Measurements from ENCODE around the gene GNAS.

The GNAS gene

GRCh38 chr20:58829531-58829941 is 23.0 kb upstream of the GNAS start:
- no peak for DNase-seq (ENCODE audit: extremely low read depth, low read depth)
- no peak for TF ChIP-seq CTCF (IDR thresholded peaks at IDR 0.05; ENCODE audit: low read depth, low read length)

GRCh38 chr20:58832457-58832856 is 20.1 kb upstream of the GNAS start:
- no peak for DNase-seq (ENCODE audit: extremely low read depth, low read depth)
- TF ChIP-seq CTCF (IDR thresholded peaks at IDR 0.05; ENCODE audit: low read depth, low read length), result no peak

- TF ChIP-seq CTCF (IDR thresholded peaks at IDR 0.05; ENCODE audit: low read depth, low read length), result no peak
- DNase-seq (ENCODE audit: extremely low read depth, low read depth), result no peak
These were observed 18.6 kb upstream of the GNAS start for GRCh38 chr20:58833921-58834320.

GRCh38 chr20:58835231-58835630 is 17.3 kb upstream of the GNAS start:
- TF ChIP-seq CTCF (IDR thresholded peaks at IDR 0.05; ENCODE audit: low read depth, low read length), result no peak

GRCh38 chr20:58836616-58837204 is 15.8 kb upstream of the GNAS start:
- DNase-seq (ENCODE audit: extremely low read depth, low read depth), result no peak
- no peak for TF ChIP-seq CTCF (IDR thresholded peaks at IDR 0.05; ENCODE audit: low read depth, low read length)

More at GRCh38 chr20:58835231-58835630, 17.3 kb upstream of the GNAS start:
- no peak for DNase-seq (ENCODE audit: extremely low read depth, low read depth)

GRCh38 chr20:58837717-58838116 is 14.8 kb upstream of the GNAS start:
- TF ChIP-seq CTCF (IDR thresholded peaks at IDR 0.05; ENCODE audit: low read depth, low read length), result no peak
- no peak for DNase-seq (ENCODE audit: extremely low read depth, low read depth)

GRCh38 chr20:58838174-58838573 is 14.3 kb upstream of the GNAS start:
- DNase-seq (ENCODE audit: extremely low read depth, low read depth), result no peak
- TF ChIP-seq CTCF (IDR thresholded peaks at IDR 0.05; ENCODE audit: low read depth, low read length), result no peak

Measured in AG09319 (cell line).